ENCODE results near the gene CTDSP1. TPM values are rescaled to one million over a fixed set of nuclear protein-coding genes. Genes with fewer than 3 reads are reported as not detected.

Gene CTDSP1, protein sequence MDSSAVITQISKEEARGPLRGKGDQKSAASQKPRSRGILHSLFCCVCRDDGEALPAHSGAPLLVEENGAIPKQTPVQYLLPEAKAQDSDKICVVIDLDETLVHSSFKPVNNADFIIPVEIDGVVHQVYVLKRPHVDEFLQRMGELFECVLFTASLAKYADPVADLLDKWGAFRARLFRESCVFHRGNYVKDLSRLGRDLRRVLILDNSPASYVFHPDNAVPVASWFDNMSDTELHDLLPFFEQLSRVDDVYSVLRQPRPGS
- total RNA-seq (100 to 1,000 TPM in 2 of 9 donors, 10 to 100 TPM in 7; 67.4 to 115 (median 93.8) TPM), polyA plus RNA-seq (100 to 1,000 TPM in 1 of 2 donors, 10 to 100 TPM in 1; 74.4 to 121 TPM)
- long read RNA-seq, donor 1, partial matches to known transcripts = 1 of 41 reads
- long read RNA-seq, donor 1, other reads (novel, unspliced or antisense) = 39 of 41 reads
- long read RNA-seq, donor 2, transcript CTDSP1-201 (7 exons, 2,638 nt) = major isoform, 5 of 90 reads
- long read RNA-seq, donor 2, partial matches to known transcripts = 72 of 90 reads
- long read RNA-seq, donor 2, other reads (novel, unspliced or antisense) = 12 of 90 reads
- long read RNA-seq, donor 3, partial matches to known transcripts = 1 of 41 reads
- long read RNA-seq, donor 3, other reads (novel, unspliced or antisense) = 39 of 41 reads

GRCh38 chr2:218399391-218400166 is at the start of gene CTDSP1:
Gene CTDSP1, plus strand, starts transcription at chr2:218399868. Its CDS starts 223 bp downstream, at chr2:218400091.
- intact Hi-C loops (cut with DNase I) = loop anchor here in 8 of 10 donors (2.0 to 10.0 kb wide), 9 partner anchors 95 to 255 kb away; partner anchors contain the start of genes AAMP (in 4 of the 8), BCS1L (in 4 of the 8), PNKD (in 4 of the 8) and ZNF142 (in 4 of the 8)
- peaks cover 10 to 72% (median 48%) of the 10 kb centered on the region in 12 donors for H3K4me1 ChIP-seq
- TF ChIP-seq POLR2A (IDR thresholded peaks at IDR 0.05) = peak in 1 of 2 donors; percentile 62
- TF ChIP-seq CTCF (IDR thresholded peaks at IDR 0.05) = peak in 6 of 12 donors; percentile 9 to 42 (median 20)

GRCh38 chr2:218354045-218354444 is 45.6 kb upstream of the CTDSP1 start:
- no peaks in the 10 kb centered on the region for H3K27me3 ChIP-seq
- TF ChIP-seq CTCF (IDR thresholded peaks at IDR 0.05) (no peak), POLR2A (IDR thresholded peaks at IDR 0.05) (no peak)
- peaks cover 0 to 24% (median 6%) of the 10 kb centered on the region in 12 donors for H3K9me3 ChIP-seq
- ATAC-seq = no peak
- intact Hi-C loops (cut with DNase I) = loop anchor here in 2 of 10 donors (2.0 to 10.0 kb wide), 2 partner anchors 53 to 169 kb away; no protein-coding TSS in a partner anchor
- H3K4me3 ChIP-seq = no peak overlapping the region
- no peak overlapping the region for H3K27ac ChIP-seq
- H3K4me1 ChIP-seq = peaks cover 0 to 11% (median 0%) of the 10 kb centered on the region in 12 donors
- DNase-seq = no peak
- 87 to 95% (median 90%) methylated on average over 14 of the region's 14 CpGs for WGBS, 4 donors
- no peaks in the 10 kb centered on the region for H3K36me3 ChIP-seq

More at GRCh38 chr2:218399391-218400166, at the start of gene CTDSP1:
- Histone ChIP-seq H3K4me3 (peak within 1 kb of the TSS; percentile 63 to 100 (median 96)), H3K27ac (peak within 1 kb of the TSS; percentile 99 to 100 (median 100)), H3K36me3 (peaks cover 2 to 37% (median 33%) of the 10 kb centered on the region in 9 donors), H3K9me3 (no peaks in the 10 kb centered on the region), H3K27me3 (no peaks in the 10 kb centered on the region)
- WGBS, 4 donors = 0 to 1% (median 0%) methylated on average over 25 to 78 of the region's 78 CpGs
- peak; percentile 98 for DNase-seq
- peak; percentile 47 to 72 (median 64) for ATAC-seq

- no peak overlapping the region for H3K27ac ChIP-seq
- 78 to 83% (median 79%) methylated on average over 20 of the region's 20 CpGs for WGBS, 4 donors
- ATAC-seq (no peak), DNase-seq (no peak)
- H3K36me3 ChIP-seq = no peaks in the 10 kb centered on the region
- peaks cover 0 to 11% (median 0%) of the 10 kb centered on the region in 12 donors for H3K4me1 ChIP-seq
- peaks cover 0 to 24% (median 6%) of the 10 kb centered on the region in 12 donors for H3K9me3 ChIP-seq
- no peak for TF ChIP-seq POLR2A (IDR thresholded peaks at IDR 0.05)
- TF ChIP-seq CTCF (IDR thresholded peaks at IDR 0.05) = no peak
- no peak overlapping the region for H3K4me3 ChIP-seq
- H3K27me3 ChIP-seq = no peaks in the 10 kb centered on the region
- intact Hi-C loops (cut with DNase I) = loop anchor here in 7 of 10 donors (2.0 to 10.0 kb wide), 4 partner anchors 53 to 170 kb away; no protein-coding TSS in a partner anchor
These were observed 44.7 kb upstream of the CTDSP1 start for GRCh38 chr2:218354850-218355443.

Data from heart left ventricle (tissue), 16 donors.